DOHH2 (cell line): Measurements from ENCODE around the gene SYNJ2.

Experiments
- CTCF ChIP-seq: fragments of 200-600 bp; sonication (generic); IDR thresholded peaks from one replicate; pipeline ENCODE4 v1.5.1; 2014; ENCODE audit warnings: antibody characterized with exemption, mild to moderate bottlenecking, low read depth, low read length; ENCODE audit not compliant: poor library complexity, severe bottlenecking
- EZH2phosphoT487 ChIP-seq: fragments of 200-600 bp; sonication (generic); IDR thresholded peaks from 2 replicates; pipeline ENCODE4 v1.6.1; 2017; ENCODE audit warnings: borderline replicate concordance, mild to moderate bottlenecking, antibody characterized with exemption, low read length, moderate library complexity, mixed read lengths

DNA sequence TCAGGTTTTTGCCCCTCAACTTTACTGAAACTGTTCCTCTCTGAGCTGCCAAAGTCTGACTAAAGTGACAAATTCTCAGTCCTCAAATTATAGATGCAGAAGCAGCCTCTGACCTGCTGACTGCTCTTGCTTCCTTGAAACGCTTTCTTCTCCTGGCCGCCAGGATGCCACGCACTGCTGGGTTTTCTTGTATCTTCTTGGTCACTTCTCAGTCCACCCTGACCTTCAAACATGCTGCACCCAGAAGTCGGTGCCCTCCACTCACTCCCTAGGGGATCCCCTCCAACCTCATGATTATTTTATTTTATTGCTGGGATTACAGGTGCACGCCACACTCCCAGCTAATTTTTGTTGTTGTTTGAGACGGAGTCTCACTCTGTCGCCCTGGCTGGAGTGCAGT, 24.7 kb downstream of the SYNJ2 start:
- TF ChIP-seq CTCF (no peak), EZH2phosphoT487 (no peak)
